ENCODE results near the gene DYSF.
A peak's percentile ranks its signal among the peaks of the same experiment; 100 is the strongest.

Gene DYSF

GRCh38 chr2:71496156-71496770 is 42.9 kb downstream of the DYSF start:
- ATAC-seq (ENCODE audit: low read depth) (no peak), DNase-seq (ENCODE audit: low spot score) (no peak)
- no peak for TF ChIP-seq CTCF (IDR thresholded peaks at IDR 0.05; ENCODE audit: poor library complexity, severe bottlenecking)

GRCh38 chr2:71498261-71498701 is 44.9 kb downstream of the DYSF start:
- Histone ChIP-seq H3K9me3 (ENCODE audit: severe bottlenecking) (no peaks in the 10 kb centered on the region), H3K4me1 (ENCODE audit: insufficient read depth, poor library complexity, severe bottlenecking) (peaks cover 23% of the 10 kb centered on the region), H3K36me3 (ENCODE audit: low read depth) (no peaks in the 10 kb centered on the region), H3K4me3 (ENCODE audit: severe bottlenecking) (no peak overlapping the region), H3K27ac (ENCODE audit: poor library complexity, severe bottlenecking) (peak overlapping the region; percentile 86), H3K27me3 (ENCODE audit: insufficient read depth, poor library complexity, severe bottlenecking) (no peaks in the 10 kb centered on the region)
- DNase-seq (ENCODE audit: low spot score), result no peak
- ATAC-seq (ENCODE audit: low read depth), result peak; percentile 97
- no peak for TF ChIP-seq CTCF (IDR thresholded peaks at IDR 0.05; ENCODE audit: poor library complexity, severe bottlenecking)

More at GRCh38 chr2:71496156-71496770, 42.9 kb downstream of the DYSF start:
- Histone ChIP-seq H3K4me1 (ENCODE audit: insufficient read depth, poor library complexity, severe bottlenecking) (peaks cover 23% of the 10 kb centered on the region), H3K27me3 (ENCODE audit: insufficient read depth, poor library complexity, severe bottlenecking) (no peaks in the 10 kb centered on the region), H3K36me3 (ENCODE audit: low read depth) (no peaks in the 10 kb centered on the region), H3K9me3 (ENCODE audit: severe bottlenecking) (no peaks in the 10 kb centered on the region), H3K4me3 (ENCODE audit: severe bottlenecking) (no peak overlapping the region), H3K27ac (ENCODE audit: poor library complexity, severe bottlenecking) (no peak overlapping the region)

- H3K4me3 ChIP-seq (ENCODE audit: severe bottlenecking), result no peak overlapping the region
- no peak for DNase-seq (ENCODE audit: low spot score)
- TF ChIP-seq CTCF (IDR thresholded peaks at IDR 0.05; ENCODE audit: poor library complexity, severe bottlenecking), result no peak
- H3K27ac ChIP-seq (ENCODE audit: poor library complexity, severe bottlenecking), result peak overlapping the region; percentile 86
- H3K4me1 ChIP-seq (ENCODE audit: insufficient read depth, poor library complexity, severe bottlenecking), result peaks cover 27% of the 10 kb centered on the region
- H3K9me3 ChIP-seq (ENCODE audit: severe bottlenecking), result no peaks in the 10 kb centered on the region
- no peaks in the 10 kb centered on the region for H3K36me3 ChIP-seq (ENCODE audit: low read depth)
- ATAC-seq (ENCODE audit: low read depth), result no peak
- no peaks in the 10 kb centered on the region for H3K27me3 ChIP-seq (ENCODE audit: insufficient read depth, poor library complexity, severe bottlenecking)
Observed at GRCh38 chr2:71499691-71500090, 46.3 kb downstream of the DYSF start.

- TF ChIP-seq CTCF (IDR thresholded peaks at IDR 0.05; ENCODE audit: poor library complexity, severe bottlenecking), result no peak
- Histone ChIP-seq H3K9me3 (ENCODE audit: severe bottlenecking) (no peaks in the 10 kb centered on the region), H3K27ac (ENCODE audit: poor library complexity, severe bottlenecking) (peak overlapping the region; percentile 86), H3K36me3 (ENCODE audit: low read depth) (no peaks in the 10 kb centered on the region), H3K27me3 (ENCODE audit: insufficient read depth, poor library complexity, severe bottlenecking) (no peaks in the 10 kb centered on the region), H3K4me1 (ENCODE audit: insufficient read depth, poor library complexity, severe bottlenecking) (peaks cover 27% of the 10 kb centered on the region), H3K4me3 (ENCODE audit: severe bottlenecking) (no peak overlapping the region)
- DNase-seq (ENCODE audit: low spot score) (no peak), ATAC-seq (ENCODE audit: low read depth) (no peak)
Observed at GRCh38 chr2:71500426-71501079, 47.2 kb downstream of the DYSF start.

All from RWPE2 (cell line).